Karpas-422 (cell line): Measurements from ENCODE around the gene COPS9. TPM values are rescaled to one million over a fixed set of nuclear protein-coding genes. Genes with fewer than 3 reads are reported as not detected.

ENCODE experiments used
- DNase-seq: peaks from one replicate; pipeline ENCODE4 v3.0.0-alpha.2; 2015
- H2AFZ ChIP-seq: fragments of 200-600 bp; sonication (generic); 2 replicates; pipeline ENCODE4 v1.6.1; 2014; ENCODE audit warnings: antibody characterized with exemption, low read length, mixed read lengths
- H3K27ac ChIP-seq: fragments of 200-600 bp; sonication (generic); 2 replicates; pipeline ENCODE4 v1.5.1; 2014; ENCODE audit warnings: mild to moderate bottlenecking, low read length, moderate library complexity
- H3K27me3 ChIP-seq: fragments of 200-600 bp; sonication (generic); 2 replicates; pipeline ENCODE4 v1.6.1; 2014; ENCODE audit warnings: low read length, mixed read lengths
- H3K36me3 ChIP-seq: fragments of 200-600 bp; sonication (generic); 2 replicates; pipeline ENCODE4 v1.6.1; 2014; ENCODE audit warnings: low read length, mixed read lengths; ENCODE audit not compliant: insufficient read depth
- H3K4me1 ChIP-seq: fragments of 200-600 bp; sonication (generic); 2 replicates; pipeline ENCODE4 v1.6.1; 2014; ENCODE audit warnings: mild to moderate bottlenecking, low read length, mixed read lengths
- H3K4me2 ChIP-seq: fragments of 200-600 bp; sonication (generic); 2 replicates; pipeline ENCODE4 v1.6.1; 2014; ENCODE audit warnings: low read length, low read depth, mild to moderate bottlenecking; ENCODE audit not compliant: poor library complexity, severe bottlenecking
- H3K4me3 ChIP-seq: fragments of 200-600 bp; sonication (generic); 2 replicates; pipeline ENCODE4 v1.5.1; 2014; ENCODE audit warnings: mild to moderate bottlenecking, antibody characterized with exemption, low read length, mixed read lengths
- H3K79me2 ChIP-seq: fragments of 200-600 bp; sonication (generic); 2 replicates; pipeline ENCODE4 v1.6.1; 2014; ENCODE audit warnings: mild to moderate bottlenecking, low read length, mixed read lengths
- H3K9ac ChIP-seq: fragments of 200-600 bp; sonication (generic); 2 replicates; pipeline ENCODE4 v1.6.0; 2014; ENCODE audit warnings: low read length
- H3K9me2 ChIP-seq: fragments of 200-600 bp; sonication (generic), shearing (Covaris generic); replicated peaks from 2 replicates; pipeline ENCODE4 v1.6.0; 2014; ENCODE audit warnings: mild to moderate bottlenecking, low read length, moderate library complexity; ENCODE audit not compliant: insufficient read depth
- H3K9me3 ChIP-seq: fragments of 300-700, 200-600 bp; sonication (generic); 2 replicates; pipeline ENCODE4 v1.6.1; 2014; ENCODE audit warnings: low read length, mixed read lengths
- H4K20me1 ChIP-seq: fragments of 200-600 bp; sonication (generic); 2 replicates; pipeline ENCODE4 v1.6.1; 2014; ENCODE audit warnings: mild to moderate bottlenecking, antibody characterized with exemption, low read length, low read depth; ENCODE audit not compliant: insufficient read depth
- total RNA-seq: library from RNA; depleted of rRNA; stranded (reverse); fragments of >200 nt; shearing (Covaris generic); gene quantifications from 2 replicates; pipeline ENCODE4 v1.2.3, GENCODE V29; 2014; ENCODE audit warnings: low replicate concordance

Gene COPS9
- total RNA-seq, 1 experiment from 2014 or later = 214 TPM

GRCh38 chr2:240139011-240139441 is 2.9 kb upstream of the COPS9 start:
- Histone ChIP-seq H3K4me1 (peaks cover 31% of the 10 kb centered on the region), H2AFZ (no peak overlapping the region), H3K27ac (no peak overlapping the region), H3K4me3 (no peak overlapping the region), H4K20me1 (peaks cover 16% of the 10 kb centered on the region), H3K4me2 (no peak overlapping the region), H3K9me2 (no peaks in the 10 kb centered on the region), H3K27me3 (no peaks in the 10 kb centered on the region), H3K36me3 (no peaks in the 10 kb centered on the region), H3K79me2 (peaks cover 21% of the 10 kb centered on the region), H3K9ac (0 out of 2 replicates have a peak overlapping the region, but pooled peaks have one; percentile 20), H3K9me3 (no peaks in the 10 kb centered on the region)
- DNase-seq = no peak

DNA sequence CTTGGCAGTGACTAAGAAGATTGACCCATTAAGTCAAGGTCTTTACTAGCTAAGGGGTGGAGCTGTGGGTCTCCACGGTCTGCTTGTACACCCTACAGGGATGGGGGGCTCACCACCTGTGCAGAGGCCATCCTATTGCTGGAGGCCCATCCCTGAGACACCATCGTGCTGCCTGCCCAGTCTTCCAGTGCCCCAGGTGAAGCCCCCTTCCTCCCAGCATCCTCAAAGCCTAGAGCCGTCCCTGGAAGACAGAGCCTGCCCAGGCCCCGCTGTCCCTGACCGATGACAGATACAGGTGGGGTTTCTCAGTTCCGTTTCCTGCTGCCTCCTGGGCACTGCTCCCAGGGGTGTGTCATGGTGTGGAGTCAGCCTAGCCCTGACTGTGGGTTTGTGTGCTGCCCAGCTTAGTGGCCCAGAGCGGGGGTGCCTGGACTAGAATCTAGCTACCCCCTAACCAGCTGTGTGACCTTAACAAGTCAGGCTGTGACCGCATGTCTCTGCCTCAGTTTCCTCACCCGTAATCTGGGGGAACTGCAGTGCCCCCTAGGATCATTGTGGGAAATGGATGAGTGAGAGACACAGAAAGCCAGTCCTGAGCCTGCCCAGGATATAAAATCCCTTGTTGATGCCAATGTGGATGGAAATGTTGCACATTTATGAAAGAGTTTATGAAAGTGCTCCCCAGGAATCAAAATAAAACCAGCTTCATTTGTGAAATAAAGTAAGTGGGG is 2.3 kb upstream of the COPS9 start:
- Histone ChIP-seq H3K4me3 (no peak overlapping the region), H3K4me1 (peaks cover 31% of the 10 kb centered on the region), H3K27ac (no peak overlapping the region), H4K20me1 (peaks cover 16% of the 10 kb centered on the region), H3K36me3 (0 out of 2 replicates have a peak, but pooled peaks cover 3% of the 10 kb centered on the region), H3K4me2 (no peak overlapping the region), H3K9me3 (no peaks in the 10 kb centered on the region), H3K79me2 (peaks cover 25% of the 10 kb centered on the region), H3K9ac (no peak overlapping the region), H2AFZ (no peak overlapping the region), H3K9me2 (no peaks in the 10 kb centered on the region), H3K27me3 (no peaks in the 10 kb centered on the region)
- no peak for DNase-seq

- no peaks in the 10 kb centered on the region for H3K9me3 ChIP-seq
- H4K20me1 ChIP-seq = peaks cover 16% of the 10 kb centered on the region
- peaks cover 3% of the 10 kb centered on the region; the same call in 1 of the 2 replicates for H3K36me3 ChIP-seq
- H3K4me2 ChIP-seq = no peak overlapping the region
- no peak overlapping the region for H3K27ac ChIP-seq
- H2AFZ ChIP-seq = no peak overlapping the region
- no peak overlapping the region for H3K4me3 ChIP-seq
- no peak for DNase-seq
- peaks cover 31% of the 10 kb centered on the region for H3K4me1 ChIP-seq
- no peaks in the 10 kb centered on the region for H3K27me3 ChIP-seq
- H3K9ac ChIP-seq = no peak overlapping the region
- H3K79me2 ChIP-seq = peaks cover 25% of the 10 kb centered on the region
- no peaks in the 10 kb centered on the region for H3K9me2 ChIP-seq
These were observed 1.6 kb upstream of the COPS9 start for GRCh38 chr2:240137596-240138253.

GRCh38 chr2:240136671-240137292 is 677 bp upstream of the COPS9 start:
- H3K27ac ChIP-seq = no peak overlapping the region
- peaks cover 16% of the 10 kb centered on the region for H4K20me1 ChIP-seq
- DNase-seq = peak; percentile 51
- no peaks in the 10 kb centered on the region for H3K9me3 ChIP-seq
- no peaks in the 10 kb centered on the region for H3K27me3 ChIP-seq
- peak overlapping the region; percentile 99 for H3K9ac ChIP-seq
- peak overlapping the region; percentile 99 for H2AFZ ChIP-seq
- H3K9me2 ChIP-seq = no peaks in the 10 kb centered on the region
- peaks cover 31% of the 10 kb centered on the region for H3K4me1 ChIP-seq
- peaks cover 6% of the 10 kb centered on the region; the same call in 1 of the 2 replicates for H3K36me3 ChIP-seq
- H3K79me2 ChIP-seq = peaks cover 25% of the 10 kb centered on the region
- peak overlapping the region; percentile 84 for H3K4me2 ChIP-seq
- peak overlapping the region; percentile 100 for H3K4me3 ChIP-seq

DNA sequence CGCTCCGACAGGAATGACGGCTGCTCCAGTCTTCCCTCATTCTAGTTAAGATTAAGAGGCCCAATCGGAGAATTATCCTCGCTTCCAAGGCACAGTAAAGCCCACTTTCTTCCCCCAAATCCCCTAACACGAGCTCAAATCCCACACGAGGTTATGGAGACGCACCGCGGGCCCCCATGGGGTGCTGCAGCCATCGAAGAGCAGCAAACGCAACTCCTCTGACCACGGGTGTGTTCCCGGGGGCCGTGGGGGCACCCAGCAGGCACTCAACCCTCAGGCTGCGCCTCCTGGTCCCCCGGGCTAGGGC is 446 bp downstream of the COPS9 start:
- peaks cover 16% of the 10 kb centered on the region for H4K20me1 ChIP-seq
- H3K9me3 ChIP-seq = no peaks in the 10 kb centered on the region
- H3K9ac ChIP-seq = peak overlapping the region; percentile 99
- H3K27ac ChIP-seq = no peak overlapping the region
- peak overlapping the region; percentile 99 for H2AFZ ChIP-seq
- peaks cover 31% of the 10 kb centered on the region for H3K4me1 ChIP-seq
- no peaks in the 10 kb centered on the region for H3K9me2 ChIP-seq
- DNase-seq = peak; percentile 43
- H3K79me2 ChIP-seq = peaks cover 25% of the 10 kb centered on the region
- peak overlapping the region; percentile 84 for H3K4me2 ChIP-seq
- H3K36me3 ChIP-seq = peaks cover 9% of the 10 kb centered on the region; the same call in 1 of the 2 replicates
- H3K27me3 ChIP-seq = no peaks in the 10 kb centered on the region
- H3K4me3 ChIP-seq = peak overlapping the region; percentile 100

DNA sequence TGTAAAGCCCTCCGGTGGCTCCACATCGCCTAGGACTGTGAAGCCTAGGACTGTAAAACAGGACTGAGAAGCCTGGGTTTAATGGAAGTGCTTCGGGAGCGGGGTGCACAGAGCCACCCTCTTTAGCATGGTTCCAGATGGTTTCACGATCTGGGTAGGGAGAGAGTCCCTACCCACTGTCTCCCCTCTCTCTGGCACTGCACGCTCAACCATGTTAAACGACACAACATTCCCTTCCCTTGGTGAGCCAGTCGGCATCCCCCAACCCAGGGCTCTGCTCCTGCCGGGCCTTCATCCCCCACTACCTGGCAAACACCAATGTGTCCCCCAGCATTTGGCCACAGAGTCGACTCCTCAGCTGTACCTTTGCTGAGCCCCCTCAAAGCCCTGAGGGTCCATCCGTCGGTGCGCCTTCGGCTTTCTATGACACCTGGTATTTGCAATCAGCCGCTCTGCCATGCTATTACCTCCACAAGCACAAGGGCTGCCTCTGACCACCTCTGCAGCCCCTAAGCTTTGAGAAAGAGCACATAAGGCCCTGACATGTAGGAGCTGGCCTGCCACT is 1.1 kb downstream of the COPS9 start:
- Histone ChIP-seq H3K27ac (no peak overlapping the region), H3K4me3 (peak overlapping the region; percentile 100)

GRCh38 chr2:240134466-240134865 is 1.6 kb downstream of the COPS9 start:
- no peak overlapping the region for H3K27ac ChIP-seq
- H3K36me3 ChIP-seq = peaks cover 9% of the 10 kb centered on the region; the same call in 1 of the 2 replicates
- H3K27me3 ChIP-seq = no peaks in the 10 kb centered on the region
- H2AFZ ChIP-seq = no peak overlapping the region
- H3K9me2 ChIP-seq = no peaks in the 10 kb centered on the region
- H3K79me2 ChIP-seq = peaks cover 25% of the 10 kb centered on the region
- H3K4me1 ChIP-seq = peaks cover 22% of the 10 kb centered on the region
- peak overlapping the region; percentile 99 for H3K9ac ChIP-seq
- H4K20me1 ChIP-seq = peaks cover 16% of the 10 kb centered on the region
- peak overlapping the region; percentile 84 for H3K4me2 ChIP-seq
- DNase-seq = no peak
- H3K4me3 ChIP-seq = peak overlapping the region; percentile 100
- H3K9me3 ChIP-seq = no peaks in the 10 kb centered on the region

More for the DNA sequence above, 1.1 kb downstream of the COPS9 start:
- Histone ChIP-seq H3K9ac (peak overlapping the region; percentile 99), H3K9me3 (no peaks in the 10 kb centered on the region), H2AFZ (no peak overlapping the region), H3K79me2 (peaks cover 25% of the 10 kb centered on the region), H3K9me2 (no peaks in the 10 kb centered on the region), H4K20me1 (peaks cover 16% of the 10 kb centered on the region), H3K4me1 (peaks cover 28% of the 10 kb centered on the region), H3K4me2 (peak overlapping the region; percentile 84), H3K27me3 (no peaks in the 10 kb centered on the region), H3K36me3 (peaks cover 9% of the 10 kb centered on the region; the same call in 1 of the 2 replicates)
- no peak for DNase-seq

- Histone ChIP-seq H3K9me3 (no peaks in the 10 kb centered on the region), H3K4me3 (no peak overlapping the region), H3K79me2 (peaks cover 25% of the 10 kb centered on the region), H2AFZ (no peak overlapping the region), H3K27ac (no peak overlapping the region), H3K4me2 (no peak overlapping the region), H4K20me1 (peaks cover 16% of the 10 kb centered on the region), H3K27me3 (no peaks in the 10 kb centered on the region), H3K4me1 (peaks cover 19% of the 10 kb centered on the region), H3K36me3 (peaks cover 9% of the 10 kb centered on the region; the same call in 1 of the 2 replicates), H3K9ac (no peak overlapping the region), H3K9me2 (no peaks in the 10 kb centered on the region)
- no peak for DNase-seq
These were observed 2.7 kb downstream of the COPS9 start for GRCh38 chr2:240133401-240133800.
